22Rv1 (cell line): ENCODE measurements around the gene COPG1.

Experiments
- H3K27ac ChIP-seq: fragments of 450-650 bp; 2 replicates; pipeline ENCODE4 v1.5.1; 2017
- CTCF ChIP-seq: fragments of 450-650 bp; IDR thresholded peaks from 2 replicates; pipeline ENCODE4 v1.5.1; 2017; ENCODE audit warnings: mild to moderate bottlenecking
- ZFX ChIP-seq: fragments of 450-650 bp; IDR thresholded peaks from 2 replicates; pipeline ENCODE4 v1.6.1; 2017; ENCODE audit warnings: antibody characterized with exemption, borderline replicate concordance

Gene COPG1

GRCh38 chr3:129320825-129321487, 71.5 kb downstream of the COPG1 start:
- H3K27ac ChIP-seq = no peak overlapping the region
- TF ChIP-seq ZFX (no peak), CTCF (no peak)

GRCh38 chr3:129321887-129322286, 72.5 kb downstream of the COPG1 start:
- no peak overlapping the region for H3K27ac ChIP-seq
- TF ChIP-seq ZFX = no peak
- TF ChIP-seq CTCF = no peak

- no peak overlapping the region for H3K27ac ChIP-seq
- TF ChIP-seq ZFX (no peak), CTCF (no peak)
Measured at GRCh38 chr3:129323651-129324294, 74.4 kb downstream of the COPG1 start.

GRCh38 chr3:129324855-129325254, 75.4 kb downstream of the COPG1 start:
- TF ChIP-seq ZFX (no peak), CTCF (no peak)
- no peak overlapping the region for H3K27ac ChIP-seq

- TF ChIP-seq ZFX (no peak), CTCF (no peak)
- H3K27ac ChIP-seq = no peak overlapping the region
Measured at GRCh38 chr3:129325383-129325782, 76.0 kb downstream of the COPG1 start.

- TF ChIP-seq CTCF = no peak
- no peak overlapping the region for H3K27ac ChIP-seq
Measured at GRCh38 chr3:129326138-129326537, 76.7 kb downstream of the COPG1 start.

GRCh38 chr3:129326595-129326994, 77.2 kb downstream of the COPG1 start:
- no peak overlapping the region for H3K27ac ChIP-seq
- TF ChIP-seq CTCF (no peak), ZFX (no peak)
